NK-92 treated with Interleukin-12 subunit alpha and Interleukin-12 subunit beta, amount 100 ng/mL, for 24 hours (cell line): ENCODE data around the gene MAGEB17.
"Not testable (repeated sequence)": the region's sequence is repeated elsewhere in the genome, so short reads cannot be mapped to it uniquely, and the experiment has no call there.

Experiments used
- DNase-seq: peaks from one replicate; lab custom pipeline; 2025; lab: John Stamatoyannopoulos, UW

Gene MAGEB17

DNA sequence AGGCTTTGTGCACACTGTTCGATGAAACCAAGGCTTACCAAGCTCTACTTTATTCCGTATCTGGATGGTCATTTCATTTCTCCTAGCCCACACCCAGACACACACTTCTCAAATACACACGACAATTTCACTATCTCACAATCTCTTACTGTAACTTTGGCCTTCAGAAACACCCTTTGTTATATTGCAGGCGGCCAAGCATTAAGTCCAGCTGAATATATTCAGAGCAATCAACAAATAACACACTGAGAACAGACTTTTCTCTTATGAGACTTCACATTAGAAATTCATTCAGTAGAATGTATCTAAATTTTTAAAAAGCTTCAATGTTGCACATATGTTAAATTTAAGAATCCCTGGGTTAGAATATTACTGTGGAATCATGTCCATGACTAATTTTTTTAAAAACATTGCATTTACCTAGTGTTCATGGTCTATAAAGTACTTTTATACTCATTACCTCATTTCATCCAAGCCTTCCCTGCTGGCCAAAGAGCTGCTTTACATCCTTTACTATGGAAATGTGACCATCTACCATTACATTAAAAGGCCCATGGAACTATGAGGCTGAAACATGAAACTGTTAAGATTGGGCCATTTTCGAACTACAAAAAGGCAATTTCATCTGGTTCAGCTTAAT, 10.5 kb upstream of the MAGEB17 start:
- DNase-seq, result no peak

GRCh38 chrX:16160729-16161128, 6.6 kb upstream of the MAGEB17 start:
- no peak for DNase-seq

- DNase-seq, result not testable (repeated sequence)
Observed at GRCh38 chrX:16161173-16161572, 6.1 kb upstream of the MAGEB17 start.

DNA sequence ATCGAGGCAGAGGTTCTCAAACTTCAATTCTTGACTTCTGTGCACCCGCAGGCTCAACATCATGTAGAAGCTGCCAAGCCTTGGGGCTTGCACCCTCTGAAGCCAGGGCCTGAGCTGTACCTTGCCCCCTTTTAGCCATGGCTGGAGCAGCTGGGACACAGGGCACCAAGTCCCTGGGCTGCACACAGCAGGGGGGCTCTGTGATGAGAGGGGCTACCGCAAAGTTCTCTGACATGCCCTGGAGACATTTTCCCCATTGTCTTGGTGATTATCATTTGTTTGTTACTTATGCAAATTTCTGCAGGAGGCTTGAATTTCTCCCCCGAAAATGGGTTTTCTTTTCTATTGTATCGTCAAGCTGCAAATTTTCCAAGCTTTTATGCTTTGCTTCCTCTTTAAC, 4.9 kb upstream of the MAGEB17 start:
- DNase-seq, result no peak

GRCh38 chrX:16164748-16165147, 2.5 kb upstream of the MAGEB17 start:
- no peak for DNase-seq

GRCh38 chrX:16171039-16171438, 3.8 kb downstream of the MAGEB17 start:
- DNase-seq, result no peak

GRCh38 chrX:16171944-16172343, 4.7 kb downstream of the MAGEB17 start:
- no peak for DNase-seq

DNA sequence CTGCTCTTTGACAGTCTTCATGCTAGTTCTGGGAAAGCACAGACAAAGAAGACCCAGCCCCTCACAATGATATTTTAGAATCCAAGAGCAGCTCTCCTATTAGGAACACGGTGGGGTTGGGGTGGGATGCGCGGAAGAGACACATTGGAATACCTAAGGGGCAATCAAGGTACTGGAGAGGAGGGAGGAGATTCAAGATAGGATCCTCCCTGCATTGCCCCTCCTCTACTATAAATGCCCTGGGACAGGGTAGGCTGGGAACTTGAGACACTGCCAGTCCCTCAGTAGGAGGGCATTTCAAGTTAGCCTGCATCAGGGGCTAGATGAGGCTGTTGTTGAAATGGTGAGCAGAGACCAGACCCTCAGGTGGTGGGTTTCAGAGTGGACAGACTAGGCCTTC, 5.1 kb downstream of the MAGEB17 start:
- DNase-seq, result no peak

DNA sequence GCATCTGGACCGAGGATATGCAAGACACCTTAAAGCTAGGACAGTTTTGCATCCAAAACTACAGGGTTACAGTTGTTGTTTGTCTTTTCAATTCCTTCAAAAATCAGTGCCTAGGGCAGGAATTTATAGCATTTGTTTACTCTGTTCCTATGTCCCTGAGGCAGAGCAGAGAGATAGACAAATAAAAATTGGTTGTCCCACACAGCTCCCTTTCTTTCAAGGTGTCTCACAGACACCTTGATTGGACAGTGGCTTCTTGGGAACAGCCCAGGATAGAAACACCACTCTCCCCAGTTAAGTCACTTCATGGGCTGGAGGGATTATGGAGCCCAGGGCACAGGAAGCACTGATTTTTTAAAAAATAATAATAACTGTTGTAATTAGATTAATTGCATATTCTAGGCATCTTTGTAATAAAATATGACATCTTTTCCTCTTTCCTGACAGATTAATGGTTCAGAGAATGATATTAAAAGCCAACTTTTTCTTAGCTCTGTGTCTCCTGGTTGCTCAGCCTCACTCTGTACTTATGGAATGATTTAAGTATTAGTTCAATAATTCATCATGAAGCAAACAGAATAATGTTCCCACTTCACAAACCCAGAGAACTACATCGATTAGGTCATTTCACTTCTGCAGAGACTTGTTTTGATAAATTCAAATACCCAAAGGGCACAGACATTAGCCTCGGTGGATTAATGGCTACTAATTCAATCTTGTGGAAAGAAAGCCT, 8.2 kb downstream of the MAGEB17 start:
- no peak for DNase-seq

- no peak for DNase-seq
Observed at GRCh38 chrX:16177260-16177659, 10.0 kb downstream of the MAGEB17 start.

GRCh38 chrX:16183843-16184242, 16.6 kb downstream of the MAGEB17 start:
- not testable (repeated sequence) for DNase-seq

DNA sequence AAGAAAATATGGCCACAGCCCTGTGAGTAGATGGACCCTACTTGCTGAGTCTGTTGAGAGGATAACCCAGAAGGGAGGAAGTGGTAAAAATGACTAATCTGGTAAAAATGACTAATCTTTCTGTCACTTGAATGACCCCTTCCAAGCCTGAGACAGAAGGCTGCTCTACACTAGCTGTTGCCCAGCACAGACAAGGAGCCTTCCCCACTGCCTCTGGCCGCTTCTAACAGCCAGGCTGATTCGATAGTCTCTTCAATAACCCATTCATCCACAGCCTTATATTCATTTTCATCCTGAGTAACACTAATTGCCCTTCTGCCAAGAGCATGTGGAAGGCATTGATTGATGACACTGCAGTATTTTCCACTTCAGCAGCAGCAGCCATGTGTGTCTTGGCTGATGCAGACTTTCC, 18.4 kb downstream of the MAGEB17 start:
- peak; percentile 25 for DNase-seq

GRCh38 chrX:16186380-16187007, 19.2 kb downstream of the MAGEB17 start:
- no peak for DNase-seq

DNA sequence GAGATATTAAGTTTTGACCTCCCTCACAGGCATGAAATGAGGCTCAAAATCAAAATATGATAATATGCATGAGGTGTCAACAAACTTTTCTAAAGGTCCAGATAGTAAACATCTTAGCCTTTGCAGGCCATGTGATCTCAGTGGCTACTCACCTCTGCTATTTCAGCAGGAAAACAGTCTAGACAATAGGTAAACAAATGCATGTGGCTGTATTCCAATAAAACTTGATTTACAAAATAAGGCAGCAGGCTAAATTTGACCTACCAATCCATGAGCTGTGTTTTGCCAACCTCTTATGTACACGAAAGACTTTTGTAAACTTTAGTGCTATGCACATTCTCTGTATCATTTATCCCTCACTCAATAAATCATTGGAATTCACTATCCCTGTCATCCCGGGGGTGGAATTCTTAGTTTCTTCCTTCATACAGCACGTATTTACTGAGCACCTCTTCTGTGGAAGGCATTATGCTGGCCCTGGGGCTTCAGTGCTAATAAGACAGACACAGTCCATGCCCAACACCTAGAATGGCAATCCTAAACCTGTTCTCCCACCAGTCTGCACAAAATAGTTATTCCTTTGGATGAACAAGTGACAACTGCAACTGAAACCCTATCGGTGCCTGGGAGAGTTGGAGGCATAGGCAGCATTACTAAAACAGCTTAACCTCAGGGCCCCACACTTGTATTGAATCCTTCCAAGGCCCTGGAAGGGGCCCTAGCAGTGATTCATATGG, 19.9 kb downstream of the MAGEB17 start:
- DNase-seq, result no peak

GRCh38 chrX:16188687-16189086, 21.4 kb downstream of the MAGEB17 start:
- no peak for DNase-seq

DNA sequence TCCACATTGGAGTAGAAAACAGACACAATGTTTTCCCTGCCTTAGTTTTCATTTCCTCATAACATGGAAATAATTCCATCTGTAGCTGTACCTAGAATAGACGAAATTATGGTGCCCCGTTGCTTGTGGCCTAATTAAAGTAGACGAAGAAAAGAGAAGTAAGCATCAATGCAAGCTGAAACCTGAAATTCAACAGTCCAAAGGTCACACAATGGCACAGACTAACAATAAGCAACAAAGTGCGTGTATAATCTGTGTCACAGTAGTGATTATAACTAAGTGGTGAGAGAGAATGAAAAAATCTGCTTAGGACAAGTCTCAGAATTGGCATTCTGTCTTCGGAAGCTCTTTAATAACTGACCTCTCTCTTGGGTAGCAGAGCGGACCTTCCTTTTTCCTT, 24.3 kb downstream of the MAGEB17 start:
- no peak for DNase-seq

GRCh38 chrX:16196829-16197228, 29.5 kb downstream of the MAGEB17 start:
- no peak for DNase-seq

GRCh38 chrX:16199343-16199742, 32.1 kb downstream of the MAGEB17 start:
- no peak for DNase-seq

DNA sequence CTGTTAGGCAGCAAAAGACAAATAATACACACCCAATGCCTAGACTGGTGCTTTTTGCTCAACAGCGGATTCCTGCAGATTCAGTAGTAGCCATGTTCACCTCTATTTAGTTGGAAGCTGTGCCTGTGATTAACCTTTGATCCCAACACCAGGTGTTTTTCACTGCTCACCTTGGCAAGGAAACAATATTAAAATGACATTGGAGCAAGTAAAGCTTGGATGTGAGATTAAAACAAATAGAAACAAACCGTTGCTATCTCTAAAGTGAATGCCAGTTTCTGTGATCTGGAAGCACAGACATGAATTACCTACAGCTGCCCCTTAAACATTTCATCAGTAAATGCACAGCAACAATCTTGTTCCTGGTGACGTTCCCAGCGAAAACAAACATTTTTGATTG, 35.7 kb downstream of the MAGEB17 start:
- no peak for DNase-seq

GRCh38 chrX:16204538-16204937, 37.3 kb downstream of the MAGEB17 start:
- DNase-seq, result no peak

GRCh38 chrX:16205840-16206239, 38.6 kb downstream of the MAGEB17 start:
- no peak for DNase-seq

DNA sequence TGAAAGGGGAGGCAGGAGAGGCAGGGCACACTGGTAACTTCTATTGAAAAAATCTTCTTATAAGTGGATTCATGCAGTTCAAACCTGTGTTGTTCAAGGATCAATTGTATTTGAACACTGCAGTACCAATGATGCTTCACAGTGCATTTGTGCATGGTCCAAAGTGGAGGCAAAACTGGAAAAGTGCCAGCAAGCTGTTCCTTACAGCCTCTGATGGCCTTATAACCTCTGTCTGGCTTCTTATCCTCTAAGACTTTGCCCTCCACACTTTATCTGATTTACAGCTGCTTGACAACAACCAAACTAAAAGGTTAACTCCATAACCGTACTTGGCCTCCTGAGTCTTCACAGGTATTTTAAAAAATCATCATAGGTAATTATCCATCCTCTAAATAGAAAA, 40.4 kb downstream of the MAGEB17 start:
- DNase-seq, result no peak

DNA sequence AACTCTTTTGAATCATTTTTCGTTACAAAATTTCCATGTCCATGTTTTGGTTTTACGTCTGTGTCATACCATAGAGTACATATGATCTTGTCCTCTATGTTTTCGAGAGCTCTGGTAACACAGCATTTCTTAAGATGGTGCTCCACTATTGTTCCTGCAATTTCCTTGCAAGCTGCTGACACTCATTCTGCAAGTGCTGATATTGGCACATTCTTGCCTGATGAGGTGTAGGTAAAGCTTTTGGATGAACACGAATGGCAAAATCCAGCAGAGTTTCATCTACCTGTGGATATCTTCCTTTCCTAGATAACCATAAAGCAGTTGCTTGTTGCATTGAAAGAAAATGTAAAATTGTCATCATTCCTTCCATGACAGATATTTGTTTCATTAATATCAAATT, 41.3 kb downstream of the MAGEB17 start:
- DNase-seq, result no peak
